Umbilical cord (tissue), 2 donors: Measurements from ENCODE around the gene C19orf25. TPM values are rescaled to one million over a fixed set of nuclear protein-coding genes. Genes with fewer than 3 reads are reported as not detected.
"Not testable (repeated sequence)": the region's sequence is repeated elsewhere in the genome, so short reads cannot be mapped to it uniquely, and the experiment has no call there.

Source experiments
- DNase-seq: peaks from one replicate; pipeline ENCODE4 v3.0.0-alpha.2; 2015; ENCODE audit warnings: low spot score
- total RNA-seq: library from RNA; depleted of rRNA; stranded (reverse); fragments of >200 nt; gene quantifications from one replicate; pipeline ENCODE4 v1.2.3, GENCODE V29; 2014; ENCODE audit warnings: low replicate concordance; ENCODE audit not compliant: insufficient read depth

The C19orf25 gene
- total RNA-seq, 1 donor from 2014 or later = 22.9 TPM

GRCh38 chr19:1481893-1482360 lies 2.9 kb upstream of the C19orf25 start:
- no peak for DNase-seq

- no peak for DNase-seq
Observed at GRCh38 chr19:1481224-1481892, 2.3 kb upstream of the C19orf25 start.

GRCh38 chr19:1477056-1477455 lies 2.0 kb downstream of the C19orf25 start:
- not testable (repeated sequence) for DNase-seq

GRCh38 chr19:1475751-1476437 lies 3.1 kb downstream of the C19orf25 start:
- no peak for DNase-seq

GRCh38 chr19:1474765-1475351 lies 4.2 kb downstream of the C19orf25 start:
- DNase-seq = no peak

- no peak for DNase-seq
Observed at GRCh38 chr19:1474011-1474764, 4.8 kb downstream of the C19orf25 start.

- DNase-seq = no peak
Observed at GRCh38 chr19:1473085-1473851, 5.7 kb downstream of the C19orf25 start.

GRCh38 chr19:1472231-1473084 lies 6.6 kb downstream of the C19orf25 start:
- no peak for DNase-seq

GRCh38 chr19:1471515-1472160 lies 7.4 kb downstream of the C19orf25 start:
- DNase-seq = no peak

GRCh38 chr19:1471010-1471514 lies 8.0 kb downstream of the C19orf25 start:
- no peak for DNase-seq

GRCh38 chr19:1470305-1471009 lies 8.6 kb downstream of the C19orf25 start:
- no peak for DNase-seq

- DNase-seq = no peak
Observed at GRCh38 chr19:1470055-1470304, 9.0 kb downstream of the C19orf25 start.

- DNase-seq = no peak
Observed at GRCh38 chr19:1469255-1470054, 9.6 kb downstream of the C19orf25 start.

GRCh38 chr19:1468821-1469254 lies 10.2 kb downstream of the C19orf25 start:
- no peak for DNase-seq

- DNase-seq = no peak
Observed at GRCh38 chr19:1468274-1468820, 10.7 kb downstream of the C19orf25 start.

- no peak for DNase-seq
Observed at GRCh38 chr19:1467490-1468273, 11.3 kb downstream of the C19orf25 start.

GRCh38 chr19:1467215-1467489 lies 11.9 kb downstream of the C19orf25 start:
- no peak for DNase-seq
